Activated naive CD8-positive, alpha-beta T cell treated with anti-CD3 and anti-CD28 coated beads for 36 hours (primary cell): ENCODE measurements around the gene KCNN4. TPM values are rescaled to one million over a fixed set of nuclear protein-coding genes. Genes with fewer than 3 reads are reported as not detected.

ENCODE experiments used
- DNase-seq: peaks from one replicate; pipeline ENCODE4 v3.0.0; 2021
- H3K27ac Mint-ChIP-seq: one replicate; pipeline ENCODE4 v1.8.0; 2022; ENCODE audit warnings: mild to moderate bottlenecking, moderate library complexity, mixed read lengths
- H3K27me3 Mint-ChIP-seq: one replicate; pipeline ENCODE4 v1.8.0; 2022; ENCODE audit warnings: mild to moderate bottlenecking, mixed read lengths
- H3K36me3 Mint-ChIP-seq: one replicate; pipeline ENCODE4 v1.8.0; 2021; ENCODE audit warnings: mild to moderate bottlenecking, mixed read lengths
- H3K4me1 Mint-ChIP-seq: one replicate; pipeline ENCODE4 v1.8.0; 2021; ENCODE audit warnings: mixed read lengths
- H3K4me3 Mint-ChIP-seq: one replicate; pipeline ENCODE4 v1.8.0; 2022; ENCODE audit warnings: mild to moderate bottlenecking, moderate library complexity, mixed read lengths
- H3K9me3 Mint-ChIP-seq: one replicate; pipeline ENCODE4 v1.8.0; 2022; ENCODE audit warnings: mixed read lengths
- total RNA-seq, 2 experiments: library from RNA; stranded (reverse); gene quantifications; one replicate each; pipeline ENCODE4 v1.2.3, GENCODE V29; 2021

KCNN4 gene
- total RNA-seq, 2 experiments from 2014 or later, result 38.9 to 41.5 TPM

GRCh38 chr19:43731346-43731745 lies 49.4 kb downstream of the KCNN4 start:
- Mint-ChIP-seq H3K36me3 (peaks cover 20% of the 10 kb centered on the region), H3K27ac (no peak overlapping the region), H3K4me3 (no peak overlapping the region), H3K9me3 (no peaks in the 10 kb centered on the region), H3K27me3 (no peaks in the 10 kb centered on the region), H3K4me1 (no peaks in the 10 kb centered on the region)
- DNase-seq, result no peak

GRCh38 chr19:43729919-43730318 lies 50.9 kb downstream of the KCNN4 start:
- DNase-seq, result no peak
- no peak overlapping the region for H3K27ac Mint-ChIP-seq
- peaks cover 16% of the 10 kb centered on the region for H3K36me3 Mint-ChIP-seq
- no peaks in the 10 kb centered on the region for H3K27me3 Mint-ChIP-seq
- H3K4me1 Mint-ChIP-seq, result peaks cover 5% of the 10 kb centered on the region
- H3K9me3 Mint-ChIP-seq, result no peaks in the 10 kb centered on the region
- H3K4me3 Mint-ChIP-seq, result no peak overlapping the region

GRCh38 chr19:43727593-43727853 lies 53.2 kb downstream of the KCNN4 start:
- Mint-ChIP-seq H3K27me3 (no peaks in the 10 kb centered on the region), H3K9me3 (no peaks in the 10 kb centered on the region), H3K36me3 (peaks cover 12% of the 10 kb centered on the region), H3K4me3 (no peak overlapping the region), H3K27ac (no peak overlapping the region), H3K4me1 (peaks cover 5% of the 10 kb centered on the region)
- no peak for DNase-seq

- Mint-ChIP-seq H3K27ac (no peak overlapping the region), H3K27me3 (no peaks in the 10 kb centered on the region), H3K4me3 (no peak overlapping the region), H3K36me3 (peaks cover 12% of the 10 kb centered on the region), H3K9me3 (no peaks in the 10 kb centered on the region), H3K4me1 (peaks cover 5% of the 10 kb centered on the region)
- no peak for DNase-seq
Observed at GRCh38 chr19:43726736-43727592, 53.8 kb downstream of the KCNN4 start.

GRCh38 chr19:43725468-43725867 lies 55.3 kb downstream of the KCNN4 start:
- no peak overlapping the region for H3K27ac Mint-ChIP-seq
- peaks cover 12% of the 10 kb centered on the region for H3K36me3 Mint-ChIP-seq
- no peaks in the 10 kb centered on the region for H3K9me3 Mint-ChIP-seq
- H3K4me3 Mint-ChIP-seq, result no peak overlapping the region
- H3K27me3 Mint-ChIP-seq, result no peaks in the 10 kb centered on the region
- peaks cover 5% of the 10 kb centered on the region for H3K4me1 Mint-ChIP-seq
- no peak for DNase-seq

- H3K36me3 Mint-ChIP-seq, result peaks cover 10% of the 10 kb centered on the region
- H3K27me3 Mint-ChIP-seq, result no peaks in the 10 kb centered on the region
- H3K4me3 Mint-ChIP-seq, result no peak overlapping the region
- no peak for DNase-seq
- H3K4me1 Mint-ChIP-seq, result peaks cover 5% of the 10 kb centered on the region
- no peaks in the 10 kb centered on the region for H3K9me3 Mint-ChIP-seq
- no peak overlapping the region for H3K27ac Mint-ChIP-seq
Observed at GRCh38 chr19:43724896-43725295, 55.9 kb downstream of the KCNN4 start.

GRCh38 chr19:43723588-43723987 lies 57.2 kb downstream of the KCNN4 start:
- no peaks in the 10 kb centered on the region for H3K9me3 Mint-ChIP-seq
- H3K4me1 Mint-ChIP-seq, result peaks cover 5% of the 10 kb centered on the region
- no peaks in the 10 kb centered on the region for H3K27me3 Mint-ChIP-seq
- DNase-seq, result no peak
- H3K27ac Mint-ChIP-seq, result no peak overlapping the region
- peaks cover under 1% of the 10 kb centered on the region for H3K36me3 Mint-ChIP-seq
- H3K4me3 Mint-ChIP-seq, result no peak overlapping the region

- Mint-ChIP-seq H3K27ac (no peak overlapping the region), H3K9me3 (no peaks in the 10 kb centered on the region), H3K4me1 (peaks cover 5% of the 10 kb centered on the region), H3K27me3 (no peaks in the 10 kb centered on the region), H3K36me3 (no peaks in the 10 kb centered on the region), H3K4me3 (no peak overlapping the region)
- DNase-seq, result no peak
Observed at GRCh38 chr19:43721469-43722048, 59.2 kb downstream of the KCNN4 start.

- Mint-ChIP-seq H3K4me3 (no peak overlapping the region), H3K27me3 (no peaks in the 10 kb centered on the region), H3K4me1 (peaks cover 5% of the 10 kb centered on the region)
Observed at GRCh38 chr19:43720936-43721335, 59.8 kb downstream of the KCNN4 start.

GRCh38 chr19:43719918-43720317 lies 60.9 kb downstream of the KCNN4 start:
- Mint-ChIP-seq H3K4me3 (no peak overlapping the region), H3K36me3 (no peaks in the 10 kb centered on the region)

More at GRCh38 chr19:43720936-43721335, 59.8 kb downstream of the KCNN4 start:
- no peak for DNase-seq
- Mint-ChIP-seq H3K36me3 (no peaks in the 10 kb centered on the region), H3K27ac (no peak overlapping the region), H3K9me3 (no peaks in the 10 kb centered on the region)

GRCh38 chr19:43719378-43719868 lies 61.4 kb downstream of the KCNN4 start:
- Mint-ChIP-seq H3K27me3 (peaks cover 5% of the 10 kb centered on the region), H3K4me1 (no peaks in the 10 kb centered on the region), H3K9me3 (no peaks in the 10 kb centered on the region), H3K36me3 (no peaks in the 10 kb centered on the region), H3K4me3 (no peak overlapping the region), H3K27ac (no peak overlapping the region)
- DNase-seq, result no peak

More at GRCh38 chr19:43719918-43720317, 60.9 kb downstream of the KCNN4 start:
- no peak for DNase-seq
- H3K4me1 Mint-ChIP-seq, result no peaks in the 10 kb centered on the region
- no peak overlapping the region for H3K27ac Mint-ChIP-seq
- H3K9me3 Mint-ChIP-seq, result no peaks in the 10 kb centered on the region
- H3K27me3 Mint-ChIP-seq, result peaks cover under 1% of the 10 kb centered on the region

- Mint-ChIP-seq H3K36me3 (no peaks in the 10 kb centered on the region), H3K4me3 (no peak overlapping the region)
Observed at GRCh38 chr19:43718627-43719377, 62.0 kb downstream of the KCNN4 start.

More at GRCh38 chr19:43718627-43719377, 62.0 kb downstream of the KCNN4 start:
- no peaks in the 10 kb centered on the region for H3K4me1 Mint-ChIP-seq
- H3K27me3 Mint-ChIP-seq, result peaks cover 5% of the 10 kb centered on the region
- H3K27ac Mint-ChIP-seq, result no peak overlapping the region
- DNase-seq, result no peak
- H3K9me3 Mint-ChIP-seq, result no peaks in the 10 kb centered on the region
